Ectodermal cell (in vitro differentiated cells): ENCODE results near the gene SUN1.
"Not testable (repeated sequence)": the region's sequence is repeated elsewhere in the genome, so short reads cannot be mapped to it uniquely, and the experiment has no call there.

Experiments used
- H3K27ac ChIP-seq: 2 replicates; pipeline ENCODE4 v1.7.0; 2013; ENCODE audit warnings: mild to moderate bottlenecking, low read depth, low read length; ENCODE audit not compliant: insufficient read depth, poor library complexity, severe bottlenecking
- H3K27me3 ChIP-seq: 2 replicates; pipeline ENCODE4 v1.7.0; 2013; ENCODE audit warnings: mild to moderate bottlenecking, low read length; ENCODE audit not compliant: insufficient read depth, control insufficient read depth, poor library complexity, severe bottlenecking
- H3K36me3 ChIP-seq: one replicate; pipeline ENCODE4 v1.7.0; 2013; ENCODE audit warnings: low read length; ENCODE audit not compliant: control insufficient read depth, insufficient read depth
- H3K4me1 ChIP-seq: one replicate; pipeline ENCODE4 v1.7.0; 2013; ENCODE audit warnings: low read length; ENCODE audit not compliant: control insufficient read depth, insufficient read depth
- H3K4me3 ChIP-seq: 2 replicates; pipeline ENCODE4 v1.7.0; 2013; ENCODE audit warnings: low read depth, low read length, control low read depth; ENCODE audit not compliant: insufficient read depth
- H3K9me3 ChIP-seq: 2 replicates; pipeline ENCODE4 v1.7.0; 2013; ENCODE audit warnings: mild to moderate bottlenecking, low read length, moderate library complexity; ENCODE audit not compliant: control insufficient read depth
- WGBS, 2 experiments: methylation state at CpG; one replicate each; pipeline ENCODE4 v1.1.7; 2013; ENCODE audit warnings: missing lambda C conversion rate in 2 of 2; 5-methylcytosine and 5-hydroxymethylcytosine counted together

Gene SUN1

GRCh38 chr7:906776-907157 lies 74.5 kb downstream of the SUN1 start:
- 70 to 73% methylated on average over 10 of the region's 10 CpGs for WGBS, 2 experiments
- peaks cover 65% of the 10 kb centered on the region for H3K27me3 ChIP-seq

GRCh38 chr7:907158-907980 lies 75.1 kb downstream of the SUN1 start:
- H3K4me1 ChIP-seq, result no peaks in the 10 kb centered on the region
- no peak overlapping the region for H3K27ac ChIP-seq
- H3K9me3 ChIP-seq, result no peaks in the 10 kb centered on the region
- H3K27me3 ChIP-seq, result peaks cover 65% of the 10 kb centered on the region
- 88 to 91% methylated on average over 49 of the region's 49 CpGs for WGBS, 2 experiments
- H3K4me3 ChIP-seq, result no peak overlapping the region
- H3K36me3 ChIP-seq, result no peaks in the 10 kb centered on the region

More at GRCh38 chr7:906776-907157, 74.5 kb downstream of the SUN1 start:
- H3K4me3 ChIP-seq, result no peak overlapping the region
- no peaks in the 10 kb centered on the region for H3K36me3 ChIP-seq
- H3K9me3 ChIP-seq, result no peaks in the 10 kb centered on the region
- H3K27ac ChIP-seq, result no peak overlapping the region
- no peaks in the 10 kb centered on the region for H3K4me1 ChIP-seq

- Histone ChIP-seq H3K4me3 (no peak overlapping the region), H3K36me3 (no peaks in the 10 kb centered on the region), H3K27me3 (peaks cover 63% of the 10 kb centered on the region), H3K9me3 (no peaks in the 10 kb centered on the region), H3K27ac (no peak overlapping the region), H3K4me1 (no peaks in the 10 kb centered on the region)
- 79 to 83% methylated on average over 12 of the region's 12 CpGs for WGBS, 2 experiments
Measured at GRCh38 chr7:908159-908581, 75.9 kb downstream of the SUN1 start.

- WGBS, 2 experiments, result 15 to 18% methylated on average over 52 to 65 of the region's 73 CpGs
- H3K9me3 ChIP-seq, H3K36me3 ChIP-seq, H3K4me1 ChIP-seq, H3K4me3 ChIP-seq, H3K27ac ChIP-seq: not testable (repeated sequence)
- peaks cover 62% of the 10 kb centered on the region for H3K27me3 ChIP-seq
Measured at GRCh38 chr7:908591-909357, 76.5 kb downstream of the SUN1 start.

GRCh38 chr7:909358-910329 lies 77.4 kb downstream of the SUN1 start:
- H3K4me3 ChIP-seq, result peak overlapping the region; percentile 10
- H3K36me3 ChIP-seq, result no peaks in the 10 kb centered on the region
- no peaks in the 10 kb centered on the region for H3K4me1 ChIP-seq
- WGBS, 2 experiments, result 58 to 60% methylated on average over 56 of the region's 58 CpGs
- H3K9me3 ChIP-seq, result no peaks in the 10 kb centered on the region
- H3K27ac ChIP-seq, result no peak overlapping the region
- H3K27me3 ChIP-seq, result peaks cover 56% of the 10 kb centered on the region

- 81 to 84% methylated on average over 11 of the region's 11 CpGs for WGBS, 2 experiments
- peaks cover 48% of the 10 kb centered on the region for H3K27me3 ChIP-seq
- no peak overlapping the region for H3K4me3 ChIP-seq
- H3K36me3 ChIP-seq, result no peaks in the 10 kb centered on the region
- H3K27ac ChIP-seq, result no peak overlapping the region
- H3K9me3 ChIP-seq, result no peaks in the 10 kb centered on the region
- no peaks in the 10 kb centered on the region for H3K4me1 ChIP-seq
Measured at GRCh38 chr7:910441-910861, 78.2 kb downstream of the SUN1 start.

- 87 to 88% methylated on average over 19 of the region's 19 CpGs for WGBS, 2 experiments
- Histone ChIP-seq H3K27me3 (peaks cover 45% of the 10 kb centered on the region), H3K27ac (no peak overlapping the region), H3K4me3 (no peak overlapping the region), H3K9me3 (no peaks in the 10 kb centered on the region), H3K36me3 (no peaks in the 10 kb centered on the region), H3K4me1 (no peaks in the 10 kb centered on the region)
Measured at GRCh38 chr7:910931-911431, 78.7 kb downstream of the SUN1 start.

- 92 to 93% methylated on average over 41 of the region's 41 CpGs for WGBS, 2 experiments
- Histone ChIP-seq H3K36me3 (no peaks in the 10 kb centered on the region), H3K27ac (no peak overlapping the region), H3K4me3 (no peak overlapping the region), H3K4me1 (no peaks in the 10 kb centered on the region), H3K9me3 (no peaks in the 10 kb centered on the region), H3K27me3 (peaks cover 40% of the 10 kb centered on the region)
Measured at GRCh38 chr7:911791-912480, 79.7 kb downstream of the SUN1 start.

- no peaks in the 10 kb centered on the region for H3K4me1 ChIP-seq
- no peaks in the 10 kb centered on the region for H3K36me3 ChIP-seq
- no peak overlapping the region for H3K27ac ChIP-seq
- H3K4me3 ChIP-seq, result no peak overlapping the region
- 86 to 87% methylated on average over 31 of the region's 31 CpGs for WGBS, 2 experiments
- peaks cover 20% of the 10 kb centered on the region for H3K27me3 ChIP-seq
- no peaks in the 10 kb centered on the region for H3K9me3 ChIP-seq
Measured at GRCh38 chr7:913736-914520, 81.7 kb downstream of the SUN1 start.
